HG02943 (cell line): ENCODE measurements around the gene SPEM1.

Experiments
- ATAC-seq: cut with Tn5 transposase; IDR thresholded peaks from one replicate; pipeline ENCODE4 v1.9.1; 2021; ENCODE audit warnings: mild to moderate bottlenecking, low read depth, moderate library complexity; ENCODE audit not compliant: unreplicated experiment

SPEM1 gene

DNA sequence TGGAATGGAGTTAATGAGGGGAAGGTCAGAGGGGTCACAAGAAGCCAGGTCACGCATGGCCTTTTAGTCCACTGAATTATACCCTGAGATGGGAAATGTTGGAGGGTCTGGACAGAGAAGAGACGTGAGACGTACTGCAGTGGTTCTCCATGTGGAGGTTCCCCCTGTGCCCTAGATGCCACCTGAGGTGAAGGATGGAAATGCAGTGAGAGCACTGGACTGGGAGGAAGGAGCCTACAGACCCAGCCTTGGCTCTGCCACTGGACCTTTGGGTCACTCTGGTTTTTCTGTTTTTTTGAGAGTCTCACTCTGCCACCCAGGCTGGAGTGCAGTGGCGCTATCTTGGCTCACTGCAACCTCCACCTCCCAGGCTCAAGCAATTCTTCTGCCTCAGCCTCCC is 24.0 kb upstream of the SPEM1 start:
- no peak for ATAC-seq

DNA sequence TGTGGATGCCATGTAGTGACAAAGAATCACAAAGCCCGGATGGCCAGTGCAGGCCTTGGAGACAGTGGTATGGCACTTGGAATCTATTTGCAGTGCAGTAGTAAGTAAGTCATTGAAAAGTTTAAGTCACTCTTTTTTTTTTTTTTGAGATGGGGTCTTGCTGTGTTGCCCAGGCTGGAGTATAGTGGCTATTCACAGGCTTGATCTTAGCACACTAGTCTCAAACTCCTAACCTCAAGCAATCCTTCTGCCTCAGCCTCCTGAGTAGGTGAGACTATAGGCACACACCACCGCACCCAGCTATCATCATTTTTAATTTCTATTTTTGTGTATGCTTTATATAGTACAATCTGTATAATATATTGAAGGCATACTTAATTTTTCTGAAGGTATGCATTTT is 21.5 kb upstream of the SPEM1 start:
- ATAC-seq = no peak

DNA sequence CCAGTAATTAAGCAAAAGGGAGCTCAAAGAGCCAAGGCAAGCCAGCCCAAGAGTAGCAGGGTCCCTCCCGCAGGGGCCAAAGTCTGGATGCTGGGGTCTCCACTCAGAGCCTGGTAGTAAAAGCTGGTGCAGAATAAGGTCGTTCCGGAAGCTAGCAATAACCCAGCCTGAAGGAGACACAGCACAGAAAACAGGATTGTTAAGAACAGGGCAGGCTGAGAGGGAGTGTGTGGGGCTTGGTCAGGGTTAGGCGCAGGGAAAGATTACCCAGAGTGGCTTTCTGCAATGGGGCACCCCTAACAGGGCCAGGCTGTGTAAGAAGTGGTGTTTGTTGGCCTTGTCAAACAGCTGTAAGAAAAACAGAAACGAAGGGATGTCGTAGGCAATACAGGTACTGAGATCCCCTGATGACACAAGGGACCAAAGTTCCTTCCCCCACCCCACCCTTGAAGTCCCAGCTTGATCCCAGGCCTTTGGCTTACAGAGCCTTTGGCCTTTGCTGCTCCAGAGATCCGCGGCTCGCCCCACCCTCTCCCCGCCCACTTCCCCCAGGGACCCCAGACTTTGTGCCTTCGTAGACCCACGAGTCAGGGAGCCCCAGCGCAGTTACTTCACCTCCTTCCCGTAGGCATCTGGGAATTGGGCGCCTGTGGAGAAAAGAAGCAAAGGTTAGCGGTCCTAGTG is 16.9 kb upstream of the SPEM1 start:
- ATAC-seq = no peak

DNA sequence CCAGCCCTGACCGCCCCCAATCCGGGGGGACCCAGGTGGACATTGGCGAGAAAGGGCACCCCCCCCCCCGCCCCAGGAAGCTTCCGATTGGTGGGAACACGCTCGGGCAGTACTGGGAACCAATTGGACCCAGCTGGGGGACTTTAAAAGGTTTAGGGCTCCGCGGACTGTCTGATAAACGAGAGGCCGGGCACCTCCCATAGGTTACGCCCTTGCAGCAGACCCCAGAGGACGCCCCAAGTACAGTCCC is 16.5 kb upstream of the SPEM1 start:
- peak; percentile 19 for ATAC-seq

DNA sequence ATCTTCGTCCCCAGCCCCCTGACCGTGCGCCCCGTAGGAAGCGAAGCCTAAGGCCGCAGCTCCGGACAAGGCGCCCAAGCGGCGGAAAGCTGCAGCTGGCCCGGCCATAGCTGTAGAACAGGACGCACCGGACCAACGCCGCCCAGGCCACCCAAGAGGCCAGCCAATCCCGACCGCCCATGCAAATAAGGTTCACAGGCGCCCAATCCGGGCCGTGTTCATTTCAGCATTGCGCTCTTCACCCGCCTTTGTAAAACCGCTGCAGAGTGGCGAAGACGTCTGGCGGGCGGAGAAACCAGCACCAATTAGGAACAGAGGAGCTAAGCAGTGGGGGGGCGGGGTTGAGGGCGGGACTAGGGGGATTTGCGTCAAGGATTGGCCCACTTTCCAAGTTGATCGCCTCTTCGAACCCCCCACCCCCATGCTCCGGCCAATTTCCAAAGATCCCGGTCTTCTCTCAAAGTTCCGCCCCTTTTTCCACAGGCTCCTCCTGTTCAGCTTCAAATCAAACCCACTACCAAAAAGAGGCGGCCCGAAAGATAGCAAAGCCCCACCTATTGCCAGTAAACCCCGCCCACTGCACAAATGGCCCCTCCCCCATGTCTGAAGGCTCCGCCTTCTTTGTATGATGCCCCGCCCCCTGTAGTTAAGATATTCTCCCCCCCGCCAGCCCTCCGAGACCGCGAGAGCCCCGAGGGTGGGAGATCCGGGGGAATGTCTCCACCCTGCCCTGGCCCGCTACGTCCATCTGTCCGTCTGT is 16.0 kb upstream of the SPEM1 start, which contains the start of gene TMEM256:
TMEM256 (minus strand) TSS at position 121 of the 760 bp plus-strand sequence; CDS start at position 108, 13 bp downstream.
- ATAC-seq = peak; percentile 83

DNA sequence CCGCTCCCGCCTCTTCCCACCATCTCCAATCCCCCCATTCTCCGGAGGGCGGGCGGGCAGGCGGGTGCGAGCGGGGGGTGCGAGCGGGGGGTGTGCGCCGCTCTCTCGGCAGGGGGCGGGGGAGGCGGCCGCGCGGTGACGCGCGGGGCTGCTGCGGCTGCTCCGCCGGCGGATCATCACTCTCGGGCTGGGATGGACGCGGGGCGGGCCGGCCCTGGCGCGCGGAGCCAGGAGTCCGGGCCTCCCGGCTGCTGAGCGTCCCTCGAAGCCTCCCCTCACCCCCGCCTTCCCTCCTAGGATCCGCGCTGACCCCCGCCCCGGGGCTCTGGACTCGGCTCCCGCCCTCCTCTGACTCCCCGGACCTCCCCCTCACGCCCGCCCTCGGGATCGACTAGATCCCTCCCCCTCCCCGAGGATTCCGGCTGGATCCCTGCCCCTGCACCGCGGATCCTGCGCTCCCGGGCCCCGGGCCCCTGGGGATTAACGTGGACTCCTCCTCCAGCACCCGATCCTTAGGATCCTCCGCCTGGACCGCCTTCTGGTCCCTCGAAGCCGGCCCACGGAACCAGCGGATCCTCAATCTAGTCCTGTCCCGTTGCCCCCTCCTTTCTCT is 15.3 kb upstream of the SPEM1 start:
- ATAC-seq = peak; percentile 15

DNA sequence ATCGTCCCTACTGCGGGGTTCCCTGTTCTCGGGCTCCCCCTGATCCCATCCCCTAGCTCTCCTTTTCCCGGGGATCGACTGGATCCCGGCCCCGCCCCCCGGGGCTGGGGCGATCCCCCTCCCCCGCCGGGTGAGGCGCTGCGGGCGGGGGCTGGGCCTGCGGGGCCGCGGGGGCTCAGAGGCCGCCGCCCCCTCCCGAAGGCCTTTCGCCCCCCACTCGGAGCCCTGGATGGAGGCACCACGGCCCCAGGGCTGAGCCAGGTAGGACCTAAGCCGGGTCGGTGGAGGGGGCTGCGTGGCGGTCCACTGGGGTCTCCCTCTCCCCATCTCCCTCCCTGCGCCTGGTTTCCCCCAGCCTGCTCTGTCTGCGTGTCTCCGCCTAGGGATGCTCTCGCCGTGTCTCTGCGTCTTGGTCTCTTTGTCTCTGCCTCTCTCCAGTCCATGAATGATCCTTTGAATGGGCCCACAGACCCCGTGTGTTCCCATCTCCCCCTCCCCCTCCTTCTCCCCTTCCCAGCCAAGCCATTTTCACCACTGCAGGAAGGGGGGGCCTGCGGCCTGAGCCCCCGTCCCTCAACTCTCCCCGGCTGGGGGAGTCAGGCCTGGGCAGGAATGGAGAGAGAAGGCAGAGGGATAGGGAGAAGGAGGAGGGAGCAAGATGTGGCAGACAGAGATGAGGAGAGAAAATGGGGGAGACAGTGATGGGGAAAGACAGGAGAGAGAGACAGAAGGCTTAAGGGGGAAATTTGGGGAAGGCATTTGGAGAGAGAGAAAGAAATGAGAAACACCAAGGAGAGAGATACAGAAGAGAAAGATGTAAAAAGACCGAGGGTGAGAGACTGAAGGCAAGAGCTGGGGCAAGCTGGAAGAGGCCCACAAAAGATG is 14.5 kb upstream of the SPEM1 start:
- ATAC-seq = no peak

DNA sequence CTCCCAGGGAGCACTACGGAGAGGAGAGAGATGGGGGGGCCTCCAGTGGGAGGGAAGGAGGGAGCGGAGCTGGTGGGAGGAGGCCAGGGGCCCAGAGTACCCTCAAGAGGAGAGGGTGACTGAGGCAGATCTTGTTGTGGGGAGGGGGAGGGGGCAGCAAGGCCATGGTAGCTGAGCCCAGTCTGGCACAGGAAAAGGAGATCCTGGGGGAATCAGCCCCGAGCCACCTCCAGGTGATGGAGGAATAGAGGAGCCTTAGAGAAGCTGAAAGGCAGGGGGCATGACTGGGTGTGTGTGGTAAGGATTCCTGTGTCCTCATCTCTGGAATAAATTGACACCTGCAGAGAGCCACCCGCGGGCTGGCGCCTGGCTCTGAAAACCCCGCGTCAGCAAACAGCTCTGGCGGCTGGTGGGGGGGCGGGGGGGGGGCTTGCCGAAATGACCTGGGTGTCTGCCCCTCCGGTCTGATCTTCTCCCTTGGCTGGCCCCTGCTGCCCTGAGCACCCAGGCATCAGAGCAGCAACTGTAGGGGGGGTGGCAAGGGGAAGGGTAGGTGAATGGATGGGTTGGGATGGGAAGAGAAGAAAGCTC is 13.8 kb upstream of the SPEM1 start:
- ATAC-seq = no peak

DNA sequence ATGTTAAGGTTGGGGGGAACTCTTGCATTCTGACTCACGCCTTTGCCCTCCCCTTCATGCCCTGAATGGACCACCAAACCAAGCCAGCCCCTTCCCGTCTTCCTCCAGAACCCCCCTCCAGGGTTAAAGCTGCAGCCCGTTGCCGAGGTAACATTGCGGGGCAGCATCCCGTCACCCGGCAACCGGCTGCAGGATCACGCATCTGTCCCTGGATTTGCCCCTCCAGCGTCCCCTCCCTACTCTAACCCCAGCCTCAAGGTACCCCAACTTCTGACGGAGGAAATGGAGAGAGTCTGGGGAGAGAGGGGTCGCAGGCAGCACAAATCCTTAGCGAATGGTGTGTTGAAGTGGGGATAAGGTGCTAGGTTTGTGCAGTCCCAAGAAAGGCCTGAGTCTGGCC is 13.0 kb upstream of the SPEM1 start:
- no peak for ATAC-seq

DNA sequence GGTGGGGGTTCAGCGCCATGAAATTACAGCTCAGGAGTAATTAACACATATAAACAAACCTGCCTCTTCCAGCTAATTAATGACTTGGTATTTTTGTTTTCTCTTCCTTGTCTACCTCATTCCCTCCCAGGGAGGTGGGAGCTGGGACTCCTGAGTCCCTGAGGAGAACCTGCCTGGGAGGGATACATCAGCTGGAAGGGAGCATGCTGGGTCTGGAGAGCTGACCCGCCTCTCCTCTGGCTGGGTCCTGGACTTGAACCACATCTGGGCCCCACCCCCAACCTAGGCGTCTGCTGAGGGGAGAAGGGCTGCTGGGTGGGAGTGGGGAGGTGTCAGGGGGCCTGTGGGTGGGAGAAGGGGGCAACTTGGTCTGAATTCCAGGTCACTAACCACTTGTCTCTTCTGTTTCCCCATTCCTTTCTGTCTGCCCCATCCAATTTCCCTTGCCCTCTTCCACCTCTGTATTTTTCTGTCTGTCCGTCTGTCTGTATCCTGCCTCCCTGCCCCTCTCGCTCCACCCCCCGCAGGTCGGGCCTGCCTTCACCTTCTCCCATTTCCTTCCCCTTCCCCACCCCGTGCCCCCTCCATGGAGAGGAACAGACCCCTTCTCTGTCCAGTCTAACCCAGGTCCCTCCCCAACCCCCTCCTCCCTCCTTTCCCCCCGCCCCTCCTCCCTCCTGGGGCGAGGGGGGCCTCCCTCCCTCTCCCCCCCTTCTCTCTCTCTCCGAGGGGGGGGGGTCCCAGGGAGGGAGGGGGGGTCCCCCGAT is 12.5 kb upstream of the SPEM1 start, which contains the start of gene NLGN2:
NLGN2 (plus strand) TSS at position 361 of the 767 bp plus-strand sequence. CDS start 411 bp downstream, outside the sequence.
- ATAC-seq = no peak

DNA sequence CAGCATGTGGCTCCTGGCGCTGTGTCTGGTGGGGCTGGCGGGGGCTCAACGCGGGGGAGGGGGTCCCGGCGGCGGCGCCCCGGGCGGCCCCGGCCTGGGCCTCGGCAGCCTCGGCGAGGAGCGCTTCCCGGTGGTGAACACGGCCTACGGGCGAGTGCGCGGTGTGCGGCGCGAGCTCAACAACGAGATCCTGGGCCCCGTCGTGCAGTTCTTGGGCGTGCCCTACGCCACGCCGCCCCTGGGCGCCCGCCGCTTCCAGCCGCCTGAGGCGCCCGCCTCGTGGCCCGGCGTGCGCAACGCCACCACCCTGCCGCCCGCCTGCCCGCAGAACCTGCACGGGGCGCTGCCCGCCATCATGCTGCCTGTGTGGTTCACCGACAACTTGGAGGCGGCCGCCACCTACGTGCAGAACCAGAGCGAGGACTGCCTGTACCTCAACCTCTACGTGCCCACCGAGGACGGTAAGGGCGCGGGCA is 11.8 kb upstream of the SPEM1 start:
- ATAC-seq = no peak

DNA sequence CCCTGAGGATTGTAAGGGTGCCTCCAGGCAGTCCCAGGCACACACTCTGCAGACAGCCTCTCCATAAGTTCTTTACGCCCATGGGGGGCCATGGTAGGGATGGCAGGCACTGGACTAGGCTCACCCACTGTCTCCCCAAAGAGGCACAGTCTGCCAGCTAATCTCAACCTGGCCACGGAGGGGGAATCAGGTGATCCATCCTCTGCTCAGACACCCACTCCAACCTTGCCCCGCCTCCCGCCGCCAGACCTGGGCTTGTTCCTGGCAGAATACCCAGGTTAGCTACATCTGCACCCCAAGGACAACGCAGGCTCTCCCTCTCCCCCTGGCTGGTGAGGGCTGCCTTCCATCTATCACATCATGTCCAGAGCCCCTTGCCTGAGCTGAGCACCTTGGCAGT is 11.3 kb upstream of the SPEM1 start:
- no peak for ATAC-seq

DNA sequence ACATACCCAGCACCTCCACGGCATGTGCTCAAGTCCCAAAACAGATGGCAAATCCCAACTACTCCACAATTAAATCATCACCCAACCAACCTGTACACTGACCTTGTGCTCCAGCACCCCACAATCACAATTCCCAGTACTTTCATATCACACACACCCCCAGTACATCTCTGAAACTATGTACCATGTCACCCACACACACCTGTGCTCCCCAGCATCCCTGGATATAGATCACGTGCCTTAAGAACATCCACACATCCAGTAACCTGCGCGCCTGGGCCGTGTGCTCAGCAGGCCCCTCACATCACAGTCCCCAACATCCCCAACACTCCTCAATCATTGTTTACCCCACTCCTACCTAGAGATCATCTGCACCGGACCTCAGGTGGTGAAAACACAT is 10.4 kb upstream of the SPEM1 start:
- no peak for ATAC-seq

DNA sequence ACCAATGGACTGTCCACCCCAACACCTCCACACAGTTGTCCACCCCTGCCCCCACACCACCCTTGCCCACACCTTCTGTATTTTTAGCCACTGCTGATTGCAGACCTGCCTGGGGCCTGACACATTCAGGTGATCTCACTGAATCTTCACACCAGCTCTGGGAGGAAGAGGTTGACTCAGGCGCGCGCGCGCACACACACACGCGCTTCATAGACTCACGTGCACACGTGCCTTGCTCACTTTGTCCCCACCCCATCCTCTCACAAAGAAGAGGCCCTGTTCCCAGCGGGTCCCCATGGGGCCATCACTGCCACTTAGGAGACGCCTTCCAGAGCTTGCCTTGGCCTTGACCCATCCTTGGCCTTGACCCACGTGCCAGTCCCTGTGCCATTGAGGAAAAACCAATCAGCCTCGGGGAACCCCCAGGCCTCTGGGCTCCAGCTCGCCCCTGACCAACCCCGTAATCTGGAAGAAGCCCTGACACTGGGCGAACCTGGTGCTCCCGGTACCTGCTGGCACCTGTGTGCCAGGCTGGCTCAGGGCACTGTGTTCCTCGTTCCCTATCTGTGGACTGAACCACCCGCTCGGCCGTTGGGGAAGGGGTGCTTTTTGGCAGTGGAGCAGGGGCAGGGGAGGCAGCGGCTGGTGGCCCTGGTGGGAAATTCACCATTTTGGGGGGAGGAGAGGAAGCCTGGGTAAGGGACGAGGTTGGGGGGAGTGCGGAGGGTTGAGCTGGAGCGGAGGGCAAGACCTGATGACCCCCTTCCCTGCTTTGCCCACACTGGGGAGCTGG is 9.3 kb upstream of the SPEM1 start:
- ATAC-seq = no peak

DNA sequence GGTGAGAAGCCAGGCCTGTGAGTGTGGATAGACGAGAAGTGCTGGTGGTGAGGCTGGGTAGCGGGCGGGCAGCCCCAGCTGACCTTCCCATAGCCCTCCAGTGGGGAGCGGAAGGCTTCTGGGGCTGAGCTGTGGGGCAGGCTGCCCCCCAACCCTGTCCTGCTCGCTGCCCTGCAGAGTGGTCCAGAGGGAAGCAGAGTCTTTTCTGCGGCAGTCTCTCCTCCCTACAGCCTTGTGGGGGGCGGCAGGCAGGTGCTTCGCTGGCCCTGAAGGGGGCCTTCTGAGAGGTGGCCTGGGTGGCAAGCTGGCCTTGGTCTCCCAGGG is 8.7 kb upstream of the SPEM1 start:
- no peak for ATAC-seq

DNA sequence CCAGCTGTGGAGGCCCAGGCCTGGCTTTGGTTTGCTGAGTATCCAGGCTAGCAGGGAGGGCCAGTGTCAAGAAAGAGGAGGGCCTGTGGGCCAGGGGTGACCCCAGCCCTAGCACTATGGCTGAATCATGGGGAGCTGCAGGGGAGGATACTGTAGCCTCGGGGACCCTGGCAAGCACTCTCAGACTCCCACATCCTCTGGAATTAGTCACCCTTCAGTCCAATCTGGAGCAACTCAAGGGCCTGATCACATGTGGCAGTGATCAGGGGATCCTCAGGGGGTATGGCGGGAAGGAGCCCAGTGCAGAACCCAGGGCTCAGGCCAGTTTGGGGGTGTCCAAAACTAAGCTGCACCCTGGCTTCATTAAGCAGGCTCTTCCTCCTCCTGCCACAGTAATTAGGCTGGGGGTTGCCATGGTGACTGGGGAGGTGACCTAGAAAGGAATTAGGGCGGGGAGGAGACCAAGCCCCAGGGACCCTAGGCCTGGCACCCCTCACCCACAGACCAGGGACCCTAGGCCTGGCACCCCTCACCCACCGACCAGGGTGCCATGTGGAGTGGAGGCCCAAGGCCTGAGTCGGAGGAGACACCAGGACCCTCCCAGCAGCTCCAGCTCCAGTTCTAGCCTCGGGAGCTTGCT is 6.7 kb upstream of the SPEM1 start:
- no peak for ATAC-seq

DNA sequence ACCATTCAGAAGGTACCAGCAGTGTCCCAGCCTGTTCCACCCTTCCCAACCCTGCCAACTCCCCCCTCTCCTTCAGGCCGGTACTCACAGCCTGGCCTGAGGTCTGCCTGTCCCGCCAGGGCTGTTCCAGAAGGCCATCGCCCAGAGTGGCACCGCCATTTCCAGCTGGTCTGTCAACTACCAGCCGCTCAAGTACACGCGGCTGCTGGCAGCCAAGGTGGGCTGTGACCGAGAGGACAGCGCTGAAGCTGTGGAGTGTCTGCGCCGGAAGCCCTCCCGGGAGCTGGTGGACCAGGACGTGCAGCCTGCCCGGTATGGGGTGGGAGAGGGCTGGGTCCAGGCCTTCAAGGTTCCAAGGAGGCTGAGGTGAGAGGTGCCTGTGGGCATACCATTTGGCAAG is 5.3 kb upstream of the SPEM1 start:
- ATAC-seq = no peak

DNA sequence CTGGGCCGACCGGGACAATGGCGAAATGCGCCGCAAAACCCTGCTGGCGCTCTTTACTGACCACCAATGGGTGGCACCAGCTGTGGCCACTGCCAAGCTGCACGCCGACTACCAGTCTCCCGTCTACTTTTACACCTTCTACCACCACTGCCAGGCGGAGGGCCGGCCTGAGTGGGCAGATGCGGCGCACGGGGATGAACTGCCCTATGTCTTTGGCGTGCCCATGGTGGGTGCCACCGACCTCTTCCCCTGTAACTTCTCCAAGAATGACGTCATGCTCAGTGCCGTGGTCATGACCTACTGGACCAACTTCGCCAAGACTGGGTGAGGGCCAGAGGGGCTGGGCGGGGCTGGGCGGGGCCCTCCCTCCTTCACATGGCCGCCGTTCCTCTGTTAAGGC is 4.3 kb upstream of the SPEM1 start:
- ATAC-seq = no peak

DNA sequence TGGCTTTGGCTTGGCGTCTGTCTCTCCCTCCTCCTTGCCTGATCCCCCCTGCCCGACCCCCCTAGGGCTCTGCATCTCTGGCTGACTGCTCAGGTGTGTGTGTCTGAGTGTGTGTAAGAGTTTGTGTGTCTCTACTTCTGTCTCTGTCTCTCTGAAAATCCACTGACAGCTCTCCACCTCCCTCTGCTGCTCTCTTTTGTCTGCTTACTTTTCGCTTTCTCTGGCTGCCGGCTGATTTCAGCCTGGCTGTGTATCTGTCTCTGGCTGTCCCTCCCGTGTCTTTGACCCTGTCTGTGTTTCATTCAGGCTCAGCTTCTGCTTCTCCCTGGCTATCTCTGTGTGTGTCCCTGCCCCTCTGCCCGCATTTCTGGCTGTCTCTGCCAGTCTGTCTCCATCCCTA is 3.8 kb upstream of the SPEM1 start:
- no peak for ATAC-seq
